HG03558 (cell line): ENCODE measurements around the gene SMCO2.

Experiments used
- ATAC-seq: cut with Tn5 transposase; IDR thresholded peaks from one replicate; pipeline ENCODE4 v1.9.1; 2021; ENCODE audit warnings: moderate number of reproducible peaks; ENCODE audit not compliant: unreplicated experiment; ENCODE audit errors: extremely low read depth

SMCO2 gene

GRCh38 chr12:27446436-27446835 lies at the start of gene SMCO2:
TSS of gene SMCO2 (plus strand) at chr12:27446736. CDS start at chr12:27470632, 23,896 bp downstream.
- no peak for ATAC-seq

- no peak for ATAC-seq
Observed at GRCh38 chr12:27398466-27398865, 48.1 kb upstream of the SMCO2 start.

GRCh38 chr12:27399074-27399473 lies 47.5 kb upstream of the SMCO2 start:
- ATAC-seq: no peak

- ATAC-seq: no peak
Observed at GRCh38 chr12:27400856-27401354, 45.6 kb upstream of the SMCO2 start.

GRCh38 chr12:27412047-27412446 lies 34.5 kb upstream of the SMCO2 start:
- ATAC-seq: no peak

- ATAC-seq: no peak
Observed at GRCh38 chr12:27422697-27423096, 23.8 kb upstream of the SMCO2 start.

GRCh38 chr12:27424631-27425230 lies 21.8 kb upstream of the SMCO2 start:
- ATAC-seq: no peak

GRCh38 chr12:27425306-27425705 lies 21.2 kb upstream of the SMCO2 start:
- ATAC-seq: no peak

- no peak for ATAC-seq
Observed at GRCh38 chr12:27426743-27427487, 19.6 kb upstream of the SMCO2 start.

- ATAC-seq: no peak
Observed at GRCh38 chr12:27427824-27428223, 18.7 kb upstream of the SMCO2 start.

GRCh38 chr12:27428466-27428865 lies 18.1 kb upstream of the SMCO2 start:
- ATAC-seq: no peak

GRCh38 chr12:27429606-27430005 lies 16.9 kb upstream of the SMCO2 start:
- no peak for ATAC-seq

GRCh38 chr12:27431185-27431584 lies 15.4 kb upstream of the SMCO2 start:
- ATAC-seq: no peak

GRCh38 chr12:27434673-27435565 lies 11.6 kb upstream of the SMCO2 start:
- no peak for ATAC-seq

GRCh38 chr12:27436029-27436428 lies 10.5 kb upstream of the SMCO2 start:
- no peak for ATAC-seq

GRCh38 chr12:27436768-27437167 lies 9.8 kb upstream of the SMCO2 start:
- ATAC-seq: no peak

GRCh38 chr12:27437839-27438238 lies 8.7 kb upstream of the SMCO2 start:
- no peak for ATAC-seq

GRCh38 chr12:27447761-27448160 lies 1.2 kb downstream of the SMCO2 start:
- no peak for ATAC-seq

- ATAC-seq: no peak
Observed at GRCh38 chr12:27449026-27449425, 2.5 kb downstream of the SMCO2 start.

GRCh38 chr12:27449893-27450534 lies 3.5 kb downstream of the SMCO2 start:
- no peak for ATAC-seq
